ENCODE data around the gene ATP2C2. TPM values are rescaled to one million over a fixed set of nuclear protein-coding genes. Genes with fewer than 3 reads are reported as not detected.

ATP2C2 gene
- total RNA-seq, 1 experiment from 2014 or later = 0.67 TPM

GRCh38 chr16:84408314-84408690 is 40.0 kb downstream of the ATP2C2 start:
- no peak for TF ChIP-seq REST (IDR thresholded peaks at IDR 0.05; ENCODE audit: insufficient read depth in 1 of 2, low read depth in 2 of 2, low read length in 1 of 2)
- TF ChIP-seq TCF7L2 (IDR thresholded peaks at IDR 0.05; ENCODE audit: low read depth, low read length) = no peak
- no peak for TF ChIP-seq SIN3A (IDR thresholded peaks at IDR 0.05; ENCODE audit: borderline replicate concordance, insufficient read depth, low read depth, low read length)
- no peak for TF ChIP-seq POLR2AphosphoS5 (IDR thresholded peaks at IDR 0.05; ENCODE audit: low read depth, low read length)
- TF ChIP-seq CTCF (IDR thresholded peaks at IDR 0.05) = no peak
- intact Hi-C loops (cut with micrococcal nuclease; ENCODE audit: unreplicated experiment) = no loop called here
- Histone ChIP-seq H3K9me3 (ENCODE audit: control insufficient read depth, insufficient read depth, low read depth, low read length) (no peaks in the 10 kb centered on the region), H3K4me3 (ENCODE audit: low read depth in 2 of 2, low read length in 2 of 2) (no peak overlapping the region), H3K4me1 (ENCODE audit: control insufficient read depth, insufficient read depth, low read length) (no peaks in the 10 kb centered on the region), H3K27me3 (ENCODE audit: control insufficient read depth, insufficient read depth, low read length) (no peaks in the 10 kb centered on the region; the same call in 1 of the 2 replicates), H3K27ac (ENCODE audit: low read length) (no peak overlapping the region), H3K36me3 (ENCODE audit: control insufficient read depth, insufficient read depth, low read length) (no peaks in the 10 kb centered on the region)
- no TSS peak for BruUV-seq (replicated peaks)
- in situ Hi-C loops (cut with HindIII; ENCODE audit: low pct_unique_long_range_greater_than_20kb, low sequenced_read_pairs) = no loop called here
- POLR2A ChIA-PET = no interaction called here
- CTCF ChIA-PET = no interaction called here
- ATAC-seq = no peak
- no peak for DNase-seq (ENCODE audit: low read depth, low spot score)

- H3K27ac ChIP-seq (ENCODE audit: low read length) = no peak overlapping the region
- H3K36me3 ChIP-seq (ENCODE audit: control insufficient read depth, insufficient read depth, low read length) = no peaks in the 10 kb centered on the region
- ChIA-PET CTCF (no interaction called here), POLR2A (no interaction called here)
- H3K4me3 ChIP-seq (ENCODE audit: low read depth in 2 of 2, low read length in 2 of 2) = no peak overlapping the region
- in situ Hi-C loops (cut with HindIII; ENCODE audit: low pct_unique_long_range_greater_than_20kb, low sequenced_read_pairs) = no loop called here
- no TSS peak for BruUV-seq (replicated peaks)
- DNase-seq (ENCODE audit: low read depth, low spot score) = no peak
- no peaks in the 10 kb centered on the region for H3K9me3 ChIP-seq (ENCODE audit: control insufficient read depth, insufficient read depth, low read depth, low read length)
- no peak for TF ChIP-seq SIN3A (IDR thresholded peaks at IDR 0.05; ENCODE audit: borderline replicate concordance, insufficient read depth, low read depth, low read length)
- no peak for TF ChIP-seq REST (IDR thresholded peaks at IDR 0.05; ENCODE audit: insufficient read depth in 1 of 2, low read depth in 2 of 2, low read length in 1 of 2)
- no peak for TF ChIP-seq POLR2AphosphoS5 (IDR thresholded peaks at IDR 0.05; ENCODE audit: low read depth, low read length)
- TF ChIP-seq CTCF (IDR thresholded peaks at IDR 0.05) = no peak
- TF ChIP-seq TCF7L2 (IDR thresholded peaks at IDR 0.05; ENCODE audit: low read depth, low read length) = no peak
- intact Hi-C loops (cut with micrococcal nuclease; ENCODE audit: unreplicated experiment) = no loop called here
- no peaks in the 10 kb centered on the region; the same call in 1 of the 2 replicates for H3K27me3 ChIP-seq (ENCODE audit: control insufficient read depth, insufficient read depth, low read length)
- no peaks in the 10 kb centered on the region for H3K4me1 ChIP-seq (ENCODE audit: control insufficient read depth, insufficient read depth, low read length)
- no peak for ATAC-seq
These were observed 40.5 kb downstream of the ATP2C2 start for GRCh38 chr16:84408856-84409255.

Measured in Panc1 (cell line).